Liver (tissue), 9 donors: ENCODE measurements around the gene CXCR3. TPM values are rescaled to one million over a fixed set of nuclear protein-coding genes. Genes with fewer than 3 reads are reported as not detected.

Experiments used
- DNase-seq: peaks from one replicate; pipeline ENCODE4 v3.0.0-alpha.2; 2017; ENCODE audit warnings: low spot score
- H3K27ac ChIP-seq, 2 donors: one replicate each; pipeline ENCODE4 v1.7.0; 2013; ENCODE audit warnings: inconsistent platforms in 2 of 2, low read length in 2 of 2, control low read depth in 1 of 2, low read depth in 1 of 2, mild to moderate bottlenecking in 1 of 2
- H3K27me3 ChIP-seq, 4 donors: one replicate each; pipeline versions ENCODE4 v1.6.1 to v1.7.0; 2013; ENCODE audit warnings: low read length in 3 of 4, inconsistent platforms in 1 of 4, mild to moderate bottlenecking in 1 of 4, moderate library complexity in 1 of 4; ENCODE audit not compliant: control insufficient read depth in 4 of 4, insufficient read depth in 4 of 4
- H3K36me3 ChIP-seq, 4 donors: one replicate each; pipeline versions ENCODE4 v1.6.1 to v1.7.0; 2013; ENCODE audit warnings: low read length in 3 of 4, mild to moderate bottlenecking in 3 of 4, low read depth in 1 of 4, moderate library complexity in 1 of 4; ENCODE audit not compliant: control insufficient read depth in 4 of 4, insufficient read depth in 3 of 4
- H3K4me1 ChIP-seq, 4 donors: one replicate each; pipeline versions ENCODE4 v1.6.1 to v1.7.0; 2013; ENCODE audit warnings: low read length in 3 of 4, mild to moderate bottlenecking in 3 of 4, moderate library complexity in 1 of 4; ENCODE audit not compliant: control insufficient read depth in 4 of 4, insufficient read depth in 4 of 4
- H3K4me3 ChIP-seq, 3 donors: one replicate each; pipeline versions ENCODE4 v1.6.1 to v1.7.0; 2013; ENCODE audit warnings: low read length in 3 of 3, control low read depth in 1 of 3, low read depth in 1 of 3, mild to moderate bottlenecking in 1 of 3
- H3K9ac ChIP-seq, 2 donors: one replicate each; pipeline ENCODE4 v1.7.0; 2013; ENCODE audit warnings: low read length in 2 of 2, mild to moderate bottlenecking in 2 of 2, moderate library complexity in 2 of 2, control low read depth in 1 of 2, low read depth in 1 of 2
- H3K9me3 ChIP-seq, 4 donors: one replicate each; pipeline versions ENCODE4 v1.6.1 to v1.7.0; 2013; ENCODE audit warnings: low read length in 3 of 4; ENCODE audit not compliant: control insufficient read depth in 4 of 4
- EGR1 ChIP-seq, 2 donors: IDR thresholded peaks; 2 replicates each; pipeline ENCODE4 v1.6.1; 2016 to 2018; ENCODE audit warnings: antibody characterized with exemption in 2 of 2, low read depth in 2 of 2
- FOXA1 ChIP-seq: IDR thresholded peaks from 2 replicates; pipeline ENCODE4 v1.6.1; 2016; ENCODE audit warnings: antibody characterized with exemption
- FOXA2 ChIP-seq: IDR thresholded peaks from 2 replicates; pipeline ENCODE4 v1.6.1; 2016; ENCODE audit warnings: antibody characterized with exemption
- GABPA ChIP-seq, 2 donors: IDR thresholded peaks in 1 of 2; conservative IDR thresholded peaks in 1 of 2; 2 replicates each; pipeline ENCODE4 v1.6.1; 2016; ENCODE audit warnings: antibody characterized with exemption in 2 of 2, mild to moderate bottlenecking in 1 of 2, moderate library complexity in 1 of 2
- HNF4A ChIP-seq, 2 donors: conservative IDR thresholded peaks; 2 replicates each; pipeline ENCODE4 v1.6.1; 2016; ENCODE audit warnings: antibody characterized with exemption in 2 of 2, mild to moderate bottlenecking in 2 of 2
- NR2F2 ChIP-seq: IDR thresholded peaks from 2 replicates; pipeline ENCODE4 v1.6.1; 2016; ENCODE audit warnings: antibody characterized with exemption
- RAD21 ChIP-seq, 2 donors: IDR thresholded peaks; 2 replicates each; pipeline ENCODE4 v1.6.1; 2016; ENCODE audit warnings: antibody characterized with exemption in 2 of 2, mild to moderate bottlenecking in 2 of 2
- TAF1 ChIP-seq: conservative IDR thresholded peaks from 2 replicates; pipeline ENCODE4 v1.6.1; 2016; ENCODE audit warnings: antibody characterized with exemption, mild to moderate bottlenecking
- YY1 ChIP-seq: IDR thresholded peaks from 2 replicates; pipeline ENCODE4 v1.6.1; 2016; ENCODE audit warnings: antibody characterized with exemption, mild to moderate bottlenecking
- WGBS: extraction: QIAGEN DNeasy Blood & Tissue Kit; methylation state at CpG from one replicate; pipeline ENCODE4 v1.1.7; 2013; 5-methylcytosine and 5-hydroxymethylcytosine counted together
- polyA plus RNA-seq, 2 donors: library from polyadenylated mRNA; stranded (reverse) in 1 of 2; unstranded in 1 of 2; fragments of 200-250 nt in 1 of 2; fragments of >200 nt in 1 of 2; fragmentation: Nextera tagmentation in 1 of 2; extraction: Ambion mirVana in 1 of 2; gene quantifications; one replicate each; pipeline versions ENCODE4 v1.2.1 to v1.2.3, GENCODE V29; 2013 to 2015
- total RNA-seq, 2 donors: library from RNA; depleted of rRNA; stranded (reverse); fragments of >200 nt; gene quantifications; one replicate each; pipeline ENCODE4 v1.2.3, GENCODE V29; 2014
- TF ChIP-seq, protein P1 (sequence below): fragments of 150-350 bp; IDR thresholded peaks from 2 replicates; pipeline ENCODE4 v1.5.1; 2017; ENCODE audit warnings: improper control_type of control experiment, low read depth, low read length; ENCODE audit not compliant: missing input control
- TF ChIP-seq, protein P2 (sequence below): IDR thresholded peaks from 2 replicates; pipeline ENCODE4 v1.6.1; 2016; ENCODE audit warnings: antibody characterized with exemption
- TF ChIP-seq, protein P3 (sequence below): IDR thresholded peaks from 2 replicates; pipeline ENCODE4 v1.6.1; 2016; ENCODE audit warnings: antibody characterized with exemption, mild to moderate bottlenecking
- TF ChIP-seq, protein P4 (sequence below): IDR thresholded peaks from 2 replicates; pipeline ENCODE4 v1.6.1; 2016; ENCODE audit warnings: antibody characterized with exemption
- donor health status: healthy.
- donor health status: healthy.
- donor health status: healthy.
- donor health status: healthy.
- donor health status: healthy.

The CXCR3 gene
- total and polyA plus RNA-seq, 4 donors, result 0.25 to 0.27 (median 0.25) TPM; not detected in 1

- TF ChIP-seq, protein P1, sequence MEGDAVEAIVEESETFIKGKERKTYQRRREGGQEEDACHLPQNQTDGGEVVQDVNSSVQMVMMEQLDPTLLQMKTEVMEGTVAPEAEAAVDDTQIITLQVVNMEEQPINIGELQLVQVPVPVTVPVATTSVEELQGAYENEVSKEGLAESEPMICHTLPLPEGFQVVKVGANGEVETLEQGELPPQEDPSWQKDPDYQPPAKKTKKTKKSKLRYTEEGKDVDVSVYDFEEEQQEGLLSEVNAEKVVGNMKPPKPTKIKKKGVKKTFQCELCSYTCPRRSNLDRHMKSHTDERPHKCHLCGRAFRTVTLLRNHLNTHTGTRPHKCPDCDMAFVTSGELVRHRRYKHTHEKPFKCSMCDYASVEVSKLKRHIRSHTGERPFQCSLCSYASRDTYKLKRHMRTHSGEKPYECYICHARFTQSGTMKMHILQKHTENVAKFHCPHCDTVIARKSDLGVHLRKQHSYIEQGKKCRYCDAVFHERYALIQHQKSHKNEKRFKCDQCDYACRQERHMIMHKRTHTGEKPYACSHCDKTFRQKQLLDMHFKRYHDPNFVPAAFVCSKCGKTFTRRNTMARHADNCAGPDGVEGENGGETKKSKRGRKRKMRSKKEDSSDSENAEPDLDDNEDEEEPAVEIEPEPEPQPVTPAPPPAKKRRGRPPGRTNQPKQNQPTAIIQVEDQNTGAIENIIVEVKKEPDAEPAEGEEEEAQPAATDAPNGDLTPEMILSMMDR, result no peak
- TF ChIP-seq YY1 (no peak), NR2F2 (no peak), HNF4A (conservative IDR thresholded peaks at IDR 0.05) (no peak), RAD21 (IDR thresholded peaks at IDR 0.05) (no peak), FOXA2 (no peak), EGR1 (IDR thresholded peaks at IDR 0.05; ENCODE audit: low read depth in 2 of 2) (no peak)
- TF ChIP-seq, protein P2, sequence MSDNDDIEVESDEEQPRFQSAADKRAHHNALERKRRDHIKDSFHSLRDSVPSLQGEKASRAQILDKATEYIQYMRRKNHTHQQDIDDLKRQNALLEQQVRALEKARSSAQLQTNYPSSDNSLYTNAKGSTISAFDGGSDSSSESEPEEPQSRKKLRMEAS, result no peak
- TF ChIP-seq, protein P3, sequence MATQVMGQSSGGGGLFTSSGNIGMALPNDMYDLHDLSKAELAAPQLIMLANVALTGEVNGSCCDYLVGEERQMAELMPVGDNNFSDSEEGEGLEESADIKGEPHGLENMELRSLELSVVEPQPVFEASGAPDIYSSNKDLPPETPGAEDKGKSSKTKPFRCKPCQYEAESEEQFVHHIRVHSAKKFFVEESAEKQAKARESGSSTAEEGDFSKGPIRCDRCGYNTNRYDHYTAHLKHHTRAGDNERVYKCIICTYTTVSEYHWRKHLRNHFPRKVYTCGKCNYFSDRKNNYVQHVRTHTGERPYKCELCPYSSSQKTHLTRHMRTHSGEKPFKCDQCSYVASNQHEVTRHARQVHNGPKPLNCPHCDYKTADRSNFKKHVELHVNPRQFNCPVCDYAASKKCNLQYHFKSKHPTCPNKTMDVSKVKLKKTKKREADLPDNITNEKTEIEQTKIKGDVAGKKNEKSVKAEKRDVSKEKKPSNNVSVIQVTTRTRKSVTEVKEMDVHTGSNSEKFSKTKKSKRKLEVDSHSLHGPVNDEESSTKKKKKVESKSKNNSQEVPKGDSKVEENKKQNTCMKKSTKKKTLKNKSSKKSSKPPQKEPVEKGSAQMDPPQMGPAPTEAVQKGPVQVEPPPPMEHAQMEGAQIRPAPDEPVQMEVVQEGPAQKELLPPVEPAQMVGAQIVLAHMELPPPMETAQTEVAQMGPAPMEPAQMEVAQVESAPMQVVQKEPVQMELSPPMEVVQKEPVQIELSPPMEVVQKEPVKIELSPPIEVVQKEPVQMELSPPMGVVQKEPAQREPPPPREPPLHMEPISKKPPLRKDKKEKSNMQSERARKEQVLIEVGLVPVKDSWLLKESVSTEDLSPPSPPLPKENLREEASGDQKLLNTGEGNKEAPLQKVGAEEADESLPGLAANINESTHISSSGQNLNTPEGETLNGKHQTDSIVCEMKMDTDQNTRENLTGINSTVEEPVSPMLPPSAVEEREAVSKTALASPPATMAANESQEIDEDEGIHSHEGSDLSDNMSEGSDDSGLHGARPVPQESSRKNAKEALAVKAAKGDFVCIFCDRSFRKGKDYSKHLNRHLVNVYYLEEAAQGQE, result no peak
- TF ChIP-seq, protein P4, sequence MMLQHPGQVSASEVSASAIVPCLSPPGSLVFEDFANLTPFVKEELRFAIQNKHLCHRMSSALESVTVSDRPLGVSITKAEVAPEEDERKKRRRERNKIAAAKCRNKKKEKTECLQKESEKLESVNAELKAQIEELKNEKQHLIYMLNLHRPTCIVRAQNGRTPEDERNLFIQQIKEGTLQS, result no peak
- Histone ChIP-seq H3K4me3 (no peak overlapping the region), H3K27me3 (no peaks in the 10 kb centered on the region), H3K27ac (no peak overlapping the region), H3K9ac (no peak overlapping the region), H3K9me3 (peaks cover 0 to 3% (median 0%) of the 10 kb centered on the region in 4 donors), H3K36me3 (no peaks in the 10 kb centered on the region), H3K4me1 (peaks cover 0 to 2% (median 0%) of the 10 kb centered on the region in 4 donors)
- WGBS, result 82% methylated on average over 5 of the region's 5 CpGs
- DNase-seq, result no peak
Observed at GRCh38 chrX:71625471-71625870, 7.2 kb upstream of the CXCR3 start.

DNA sequence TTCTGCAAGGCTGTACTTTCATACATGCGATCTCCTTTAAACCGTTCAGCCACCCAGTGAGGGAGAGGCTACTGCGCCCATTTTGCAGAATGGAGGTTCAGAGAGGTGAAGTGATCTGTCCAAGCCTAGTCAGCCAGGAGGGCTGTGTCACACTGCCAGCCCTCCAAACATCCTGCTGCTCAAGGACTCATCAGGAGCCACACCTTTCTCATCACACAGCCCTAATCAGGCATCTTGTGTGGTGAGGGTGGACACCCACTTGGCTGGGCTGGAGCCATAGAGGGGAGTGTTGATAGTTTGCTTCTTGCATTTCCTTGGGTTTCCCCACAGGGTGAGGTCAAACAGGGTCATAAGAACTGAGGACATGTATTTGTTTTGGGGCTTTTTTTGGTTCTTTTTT is 5.4 kb upstream of the CXCR3 start:
- Histone ChIP-seq H3K4me1 (peaks cover 0 to 2% (median 0%) of the 10 kb centered on the region in 4 donors), H3K9ac (no peak overlapping the region)

More for the DNA sequence above, 5.4 kb upstream of the CXCR3 start:
- no peak overlapping the region for H3K27ac ChIP-seq
- H3K27me3 ChIP-seq, result no peaks in the 10 kb centered on the region
- 85% methylated on average over 3 of the region's 3 CpGs for WGBS
- no peaks in the 10 kb centered on the region for H3K36me3 ChIP-seq
- no peak for DNase-seq
- H3K9me3 ChIP-seq, result peaks cover 0 to 3% (median 0%) of the 10 kb centered on the region in 4 donors
- TF ChIP-seq, protein P1, result no peak
- TF ChIP-seq, protein P4, result no peak
- TF ChIP-seq, protein P2, result no peak
- TF ChIP-seq GABPA (IDR thresholded peaks at IDR 0.05 in 1 of 2, conservative IDR thresholded peaks at IDR 0.05 in 1 of 2), result no peak
- no peak for TF ChIP-seq TAF1
- TF ChIP-seq HNF4A (conservative IDR thresholded peaks at IDR 0.05), result no peak
- no peak for TF ChIP-seq NR2F2
- TF ChIP-seq FOXA2, result no peak
- TF ChIP-seq FOXA1, result no peak
- H3K4me3 ChIP-seq, result no peak overlapping the region
